K562 (cell line): ENCODE measurements around the gene PBRM1. TPM values are rescaled to one million over a fixed set of nuclear protein-coding genes. Genes with fewer than 3 reads are reported as not detected.

ENCODE experiments used
- ATAC-seq: fragments of 200-7000 bp; cut with Tn5 transposase; 3 replicates; pipeline ENCODE4 v1.9.1; 2020; ENCODE audit warnings: moderate library complexity
- BruUV-seq: library from RNA; stranded (reverse); fragments of 400-500 nt; replicated peaks from 2 replicates; lab custom pipeline; 2021; lab: Mats Ljungman, UMichigan
- CTCF ChIA-PET: fragments of 300-600 bp; formaldehyde crosslinking; extraction: SDS; loops from one replicate; lab custom pipeline; 2021; ENCODE audit warnings: low intra/inter-chr PET ratio; lab: Yijun Ruan, JAX
- POLR2A ChIA-PET: fragments of 300-600, 350-650 bp; sonication (Branson Sonifier 250); formaldehyde crosslinking; extraction: SDS; loops from one replicate; lab custom pipeline; 2021; ENCODE audit warnings: antibody characterized with exemption, inconsistent platforms; lab: Yijun Ruan, JAX
- DNase-seq, 4 experiments: peaks; one replicate each; pipeline versions ENCODE4 v3.0.0 to v3.0.0-alpha.2; 2011 to 2018; ENCODE audit warnings: low spot score in 3 of 4, mixed read lengths in 3 of 4; ENCODE audit errors: extremely low read depth in 1 of 4
- FAIRE-seq: peaks from 2 replicates; lab custom pipeline; 2011; peaks lifted over from hg19 to GRCh38; lab: Jason Lieb, UNC
- H2AFZ ChIP-seq: 2 replicates; pipeline ENCODE4 v1.6.0; 2011; ENCODE audit warnings: low read depth, low read length, control low read depth, inconsistent platforms
- H3K27ac ChIP-seq: fragments of 200-600 bp; 3 replicates; pipeline ENCODE4 v1.8.0; 2011; ENCODE audit warnings: low read depth, mild to moderate bottlenecking, control low read depth, inconsistent platforms, low read length, moderate library complexity, mixed read lengths; ENCODE audit errors: extremely low read depth
- H3K27me3 ChIP-seq, 2 experiments: fragments of 300-600 bp in 1 of 2; 2 replicates in 1 of 2; 3 replicates in 1 of 2; pipeline versions ENCODE4 v1.6.0 to v1.8.0; 2011; ENCODE audit warnings: inconsistent platforms in 2 of 2, low read length in 2 of 2, mild to moderate bottlenecking in 1 of 2, mixed read lengths in 1 of 2, moderate library complexity in 1 of 2; ENCODE audit not compliant: control insufficient read depth in 2 of 2, insufficient read depth in 2 of 2
- H3K36me3 ChIP-seq: fragments of 300-600 bp; 3 replicates; pipeline ENCODE4 v1.8.0; 2011; ENCODE audit warnings: mild to moderate bottlenecking, low read length, inconsistent platforms; ENCODE audit not compliant: control insufficient read depth, insufficient read depth
- H3K4me1 ChIP-seq, 2 experiments: fragments of 200-600 bp in 1 of 2; replicated peaks in 1 of 2; 2 replicates in 1 of 2; 3 replicates in 1 of 2; pipeline versions ENCODE4 v1.5.1 to v1.8.0; 2011; ENCODE audit warnings: inconsistent platforms in 2 of 2, low read length in 2 of 2, mild to moderate bottlenecking in 1 of 2, mixed read lengths in 1 of 2, moderate library complexity in 1 of 2; ENCODE audit not compliant: control insufficient read depth in 2 of 2, insufficient read depth in 2 of 2
- H3K4me2 ChIP-seq: 2 replicates; pipeline ENCODE4 v1.6.1; 2011; ENCODE audit warnings: low read length, control low read depth, inconsistent platforms, mixed read lengths; ENCODE audit not compliant: insufficient read depth
- H3K4me3 ChIP-seq: fragments of 200-600 bp; sonication (generic), shearing (Covaris generic); 2 replicates; pipeline ENCODE4 v1.5.1; 2016; ENCODE audit warnings: control low read depth, inconsistent platforms
- H3K79me2 ChIP-seq: fragments of 200-600 bp; 3 replicates; pipeline ENCODE4 v1.8.0; 2011; ENCODE audit warnings: low read length, inconsistent platforms; ENCODE audit not compliant: control insufficient read depth, insufficient read depth
- H3K9ac ChIP-seq, 2 experiments: 2 replicates each; pipeline versions ENCODE4 v1.6.0 to v1.6.1; 2011; ENCODE audit warnings: low read depth in 2 of 2, low read length in 2 of 2, control low read depth in 1 of 2, inconsistent platforms in 1 of 2, mild to moderate bottlenecking in 1 of 2, mixed read lengths in 1 of 2; ENCODE audit not compliant: insufficient read depth in 1 of 2
- H3K9me1 ChIP-seq: one replicate; pipeline ENCODE4 v1.6.0; 2011; ENCODE audit warnings: inconsistent platforms, mild to moderate bottlenecking, low read length, moderate library complexity; ENCODE audit not compliant: control insufficient read depth, insufficient read depth
- H3K9me3 ChIP-seq: replicated peaks from 2 replicates; pipeline ENCODE4 v1.5.1; 2011; ENCODE audit warnings: low read depth, low read length, inconsistent platforms; ENCODE audit not compliant: control insufficient read depth, insufficient read depth
- H4K20me1 ChIP-seq: replicated peaks from 2 replicates; pipeline ENCODE4 v1.6.1; 2011; ENCODE audit warnings: low read length, inconsistent platforms, mixed read lengths; ENCODE audit not compliant: control insufficient read depth, insufficient read depth
- HDAC8 ChIP-seq: fragments of 450-650 bp; IDR thresholded peaks from 2 replicates; pipeline ENCODE4 v1.6.1; 2016; ENCODE audit warnings: mild to moderate bottlenecking, missing genetic modification characterization, moderate library complexity, missing compliant biosample characterization
- NRF1 ChIP-seq, 2 experiments: fragments of 450-650 bp; IDR thresholded peaks in 1 of 2; conservative IDR thresholded peaks in 1 of 2; 2 replicates each; pipeline ENCODE4 v1.6.1; 2014; ENCODE audit warnings: mild to moderate bottlenecking in 2 of 2
- PKNOX1 ChIP-seq: fragments of 450-650 bp; IDR thresholded peaks from 2 replicates; pipeline ENCODE4 v1.6.1; 2016
- PTRF ChIP-seq: fragments of 450-650 bp; IDR thresholded peaks from 2 replicates; pipeline ENCODE4 v1.6.1; 2016; ENCODE audit warnings: mild to moderate bottlenecking, missing genetic modification characterization, missing compliant biosample characterization
- RHOXF2B ChIP-seq: fragments of 250-450 bp; sonication (Bioruptor Pico); conservative IDR thresholded peaks from 2 replicates; pipeline ENCODE4 v1.5.1; 2021
- ZC3H4 ChIP-seq: sonication (generic); formaldehyde crosslinking; IDR thresholded peaks from 2 replicates; pipeline ENCODE4 v1.9.0; 2021; ENCODE audit warnings: missing genetic modification reagents, borderline replicate concordance
- ZNF551 ChIP-seq: fragments of 250-450 bp; sonication (Bioruptor Pico); IDR thresholded peaks from 2 replicates; pipeline ENCODE4 v1.5.0; 2021; ENCODE audit warnings: mild to moderate bottlenecking, moderate library complexity
- ZNF764 ChIP-seq: fragments of 250-450 bp; sonication (Bioruptor Pico); IDR thresholded peaks from 2 replicates; pipeline ENCODE4 v1.4.0; 2020; ENCODE audit warnings: low read depth, mild to moderate bottlenecking, moderate library complexity
- WGBS: fragments of 100-300 bp; shearing (Covaris generic); methylation state at CpG from one replicate; pipeline ENCODE4 v1.1.6; 2016; ENCODE audit warnings: low coverage, mixed read lengths; ENCODE audit not compliant: insufficient coverage; ENCODE audit errors: missing lambda C conversion rate; 5-methylcytosine and 5-hydroxymethylcytosine counted together
- in situ Hi-C: fragments of 300-500 bp; cut with MboI; formaldehyde crosslinking; loops from 4 replicates; pipeline ENCODE4 v1.15.0; 2018; ENCODE audit warnings: inconsistent platforms, mixed read lengths
- intact Hi-C: fragments of 100-400 bp; cut with micrococcal nuclease; formaldehyde crosslinking; loops from 2 replicates; pipeline ENCODE4 v1.14.2; 2022
- polyA plus RNA-seq, 8 experiments: library from polyadenylated mRNA; depleted of rRNA in 4 of 8; stranded (reverse) in 5 of 8; unstranded in 3 of 8; fragments of >200 nt; fragmentation: Nextera tagmentation in 2 of 8; fragmentation: Illumina TruSeq in 1 of 8; extraction: Ambion mirVana in 2 of 8; extraction: Trizol in 1 of 8; gene quantifications; 2 replicates each; pipeline versions ENCODE4 v1.2.1 to v1.2.3, GENCODE V29; 2011 to 2014; ENCODE audit warnings: inconsistent platforms in 1 of 8, missing spikeins in 1 of 8
- total RNA-seq, 7 experiments: library from RNA; depleted of rRNA in 6 of 7; stranded (reverse); fragments of >200 nt in 6 of 7; fragmentation: Illumina TruSeq in 2 of 7; extraction: Trizol in 2 of 7; gene quantifications; 2 replicates each; pipeline versions ENCODE4 v1.2.1 to v1.2.3, GENCODE V29; 2011 to 2021; ENCODE audit warnings: low replicate concordance in 1 of 7

PBRM1 gene
- total and polyA plus RNA-seq, 9 of the 15 experiments (the other 6 are each of a cell fraction or from before 2014, with no cell fraction given): 3.9 to 31.8 (median 19.0) TPM

GRCh38 chr3:52511509-52511908, 174.2 kb downstream of the PBRM1 start:
- no peak overlapping the region for H2AFZ ChIP-seq
- no peaks in the 10 kb centered on the region for H3K36me3 ChIP-seq
- H4K20me1 ChIP-seq: no peaks in the 10 kb centered on the region
- H3K27ac ChIP-seq: no peak overlapping the region
- BruUV-seq: no TSS peak
- no peak overlapping the region for H3K9ac ChIP-seq
- ATAC-seq (no peak), FAIRE-seq (no peak), DNase-seq (no peak)
- H3K9me1 ChIP-seq: no peaks in the 10 kb centered on the region
- no peaks in the 10 kb centered on the region for H3K79me2 ChIP-seq
- ChIA-PET CTCF (no interaction called here), POLR2A (interaction anchor here (0.7 to 2.1 kb wide), 4 partner anchors 13 to 779 kb away, joined by 3 to 6 read pairs (median 4); no protein-coding TSS in a partner anchor)
- H3K4me2 ChIP-seq: no peak overlapping the region
- peaks cover 0 to 36% of the 10 kb centered on the region in 2 experiments; a peak in 2 of 5 replicates for H3K4me1 ChIP-seq
- WGBS: 3% methylated on average over 5 of the region's 7 CpGs
- in situ Hi-C loops (no loop called here), intact Hi-C loops (no loop called here)
- H3K27me3 ChIP-seq: peaks cover 0 to 37% of the 10 kb centered on the region in 2 experiments; a peak in 2 of 5 replicates
- H3K4me3 ChIP-seq: no peak overlapping the region
- TF ChIP-seq RHOXF2B (no peak), PKNOX1 (no peak), ZC3H4 (CRISPR knock-in tag) (no peak), PTRF (no peak), ZNF764 (CRISPR knock-in tag) (no peak), HDAC8 (tag) (no peak), ZNF551 (CRISPR knock-in tag) (no peak), NRF1 (conservative IDR thresholded peaks at IDR 0.05 in 1 of 2, IDR thresholded peaks at IDR 0.05 in 1 of 2) (no peak)
- TF ChIP-seq, all 486 proteins: peak for 0
- no peaks in the 10 kb centered on the region for H3K9me3 ChIP-seq
